ENCODE data around the gene SNX15.

SNX15 gene

GRCh38 chr11:65032216-65032615, 5.0 kb downstream of the SNX15 start:
- no peak for DNase-seq (ENCODE audit: low read depth in 2 of 2)
- no peak for TF ChIP-seq CTCF (IDR thresholded peaks at IDR 0.05; ENCODE audit: low read depth, low read length)
- H3K4me3 ChIP-seq (replicated peaks in 1 of 2; ENCODE audit: low read depth in 2 of 2, low read length in 2 of 2) = no peak overlapping the region

- DNase-seq (ENCODE audit: low read depth in 2 of 2) = no peak
- TF ChIP-seq CTCF (IDR thresholded peaks at IDR 0.05; ENCODE audit: low read depth, low read length) = no peak
Observed at GRCh38 chr11:65034423-65034822, 7.2 kb downstream of the SNX15 start.

GRCh38 chr11:65035579-65035978, 8.3 kb downstream of the SNX15 start:
- no peak overlapping the region for H3K4me3 ChIP-seq (replicated peaks in 1 of 2; ENCODE audit: low read depth in 2 of 2, low read length in 2 of 2)
- DNase-seq (ENCODE audit: low read depth in 2 of 2) = no peak
- TF ChIP-seq CTCF (IDR thresholded peaks at IDR 0.05; ENCODE audit: low read depth, low read length) = no peak

More at GRCh38 chr11:65034423-65034822, 7.2 kb downstream of the SNX15 start:
- H3K4me3 ChIP-seq (replicated peaks in 1 of 2; ENCODE audit: low read depth in 2 of 2, low read length in 2 of 2) = no peak overlapping the region

GRCh38 chr11:65036931-65037330, 9.7 kb downstream of the SNX15 start:
- DNase-seq (ENCODE audit: low read depth in 2 of 2) = peak in 1 of 2 donors; percentile 16
- no peak for TF ChIP-seq CTCF (IDR thresholded peaks at IDR 0.05; ENCODE audit: low read depth, low read length)
- H3K4me3 ChIP-seq (replicated peaks in 1 of 2; ENCODE audit: low read depth in 2 of 2, low read length in 2 of 2) = no peak overlapping the region

- H3K4me3 ChIP-seq (replicated peaks in 1 of 2; ENCODE audit: low read depth in 2 of 2, low read length in 2 of 2) = peak overlapping the region; percentile 63 to 70
- TF ChIP-seq CTCF (IDR thresholded peaks at IDR 0.05; ENCODE audit: low read depth, low read length) = no peak
- no peak for DNase-seq (ENCODE audit: low read depth in 2 of 2)
Observed at GRCh38 chr11:65040520-65040846, 13.2 kb downstream of the SNX15 start.

GRCh38 chr11:65040847-65041622, 13.8 kb downstream of the SNX15 start, which contains the start of gene SAC3D1:
Gene SAC3D1 (plus strand): TSS chr11:65041210. CDS start chr11:65041293, 83 bp downstream.
- no peak for TF ChIP-seq CTCF (IDR thresholded peaks at IDR 0.05; ENCODE audit: low read depth, low read length)
- DNase-seq (ENCODE audit: low read depth in 2 of 2) = peak; percentile 92 to 95
- H3K4me3 ChIP-seq (replicated peaks in 1 of 2; ENCODE audit: low read depth in 2 of 2, low read length in 2 of 2) = peak within 1 kb of the TSS; percentile 63 to 70
